ENCODE measurements around the gene TNS1.

TNS1 gene

DNA sequence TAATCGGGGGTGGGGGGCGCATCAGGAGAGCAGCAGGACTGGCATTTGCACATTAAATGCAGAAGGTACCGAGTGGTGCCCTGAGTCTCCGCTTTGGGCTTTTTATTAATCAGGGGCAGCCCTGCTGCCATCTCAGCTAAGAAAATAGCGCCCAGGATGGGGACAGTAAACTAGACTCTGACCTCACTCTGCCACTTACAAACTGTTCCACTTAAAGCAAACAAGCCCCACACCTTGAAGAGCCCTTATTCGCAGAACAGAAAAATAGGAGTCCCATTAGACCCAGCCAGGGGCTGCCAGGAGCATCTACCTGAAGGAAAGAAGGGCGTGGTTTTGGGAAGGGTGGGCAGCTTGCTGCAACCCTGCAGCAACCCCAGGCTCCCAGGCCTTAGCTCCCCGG lies 165.3 kb downstream of the TNS1 start:
- no peak for DNase-seq (ENCODE audit: extremely low read depth in 1 of 2, low read depth in 1 of 2)

DNA sequence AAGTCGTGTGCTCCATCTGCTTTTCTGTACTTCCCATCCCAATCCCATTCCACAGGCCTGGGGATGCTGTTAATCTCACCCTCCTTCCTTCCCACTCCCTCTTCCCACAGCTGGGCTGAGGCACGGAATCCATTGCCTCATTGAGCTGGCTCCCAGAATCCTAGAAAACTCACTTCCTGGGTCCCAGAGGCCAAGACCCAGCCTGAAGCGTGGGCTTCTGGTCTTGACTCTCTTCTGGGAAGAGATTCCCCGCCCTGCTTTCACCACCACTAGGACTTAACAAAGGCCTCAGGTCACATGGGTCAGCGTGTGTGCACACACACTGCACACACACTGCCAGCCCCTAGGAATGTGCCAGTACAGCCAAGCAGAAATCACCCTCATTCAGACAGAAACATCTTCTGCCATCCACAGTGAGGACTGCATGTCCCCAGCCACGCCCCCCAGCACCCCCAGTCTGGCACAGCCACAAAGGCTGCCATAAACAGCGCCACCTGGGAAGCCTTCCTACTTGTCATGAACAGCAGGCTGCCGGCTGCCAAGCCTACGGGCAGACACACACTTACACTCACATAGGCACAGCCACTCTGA lies 165.8 kb downstream of the TNS1 start:
- DNase-seq (ENCODE audit: extremely low read depth in 1 of 2, low read depth in 1 of 2), result no peak

DNA sequence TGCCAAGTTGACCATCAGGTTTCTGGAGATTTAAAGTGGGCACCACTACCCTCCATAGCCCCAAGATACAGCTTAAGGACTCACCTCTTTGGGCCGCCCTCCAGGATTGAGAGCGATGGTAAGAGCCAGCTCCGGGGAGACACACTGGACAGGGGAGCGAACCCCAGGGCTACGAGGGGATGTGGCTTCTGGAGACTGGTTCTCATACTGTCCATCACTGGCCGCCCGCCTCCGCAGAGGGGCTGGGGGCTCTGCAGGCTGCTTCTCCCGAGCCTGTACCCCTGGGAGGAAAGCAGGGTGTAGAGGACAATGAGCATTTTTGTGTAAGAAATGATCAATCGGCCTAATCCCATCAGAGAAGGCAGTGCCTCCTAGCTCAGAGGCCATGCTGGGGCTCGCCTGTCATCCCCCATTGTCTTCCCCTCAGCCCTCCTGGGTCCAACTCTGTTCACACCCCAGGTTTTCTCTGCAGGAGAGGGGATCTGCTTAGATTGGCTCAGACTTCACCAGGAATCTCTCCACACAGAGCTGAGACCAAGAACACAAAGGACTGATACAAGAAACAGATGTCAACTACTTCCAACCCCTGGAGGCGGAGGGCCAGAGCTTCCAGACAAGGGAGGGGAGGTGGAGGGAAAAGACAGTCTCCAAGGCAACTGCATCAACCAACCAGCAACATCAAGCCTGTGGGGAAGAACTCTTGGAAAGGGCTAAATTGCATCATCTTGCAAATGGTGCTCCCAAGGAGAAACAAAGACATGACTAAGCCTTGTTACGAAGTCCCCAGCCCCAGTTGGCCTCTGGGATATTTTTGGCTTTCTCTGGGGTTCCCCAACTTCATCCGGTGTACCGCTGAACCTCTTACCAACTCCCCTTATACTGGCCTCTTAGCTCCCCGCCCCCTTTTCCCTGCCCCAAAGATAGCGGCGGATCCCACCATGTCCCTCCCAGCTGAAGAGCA lies 166.6 kb downstream of the TNS1 start:
- no peak for DNase-seq (ENCODE audit: extremely low read depth in 1 of 2, low read depth in 1 of 2)

DNA sequence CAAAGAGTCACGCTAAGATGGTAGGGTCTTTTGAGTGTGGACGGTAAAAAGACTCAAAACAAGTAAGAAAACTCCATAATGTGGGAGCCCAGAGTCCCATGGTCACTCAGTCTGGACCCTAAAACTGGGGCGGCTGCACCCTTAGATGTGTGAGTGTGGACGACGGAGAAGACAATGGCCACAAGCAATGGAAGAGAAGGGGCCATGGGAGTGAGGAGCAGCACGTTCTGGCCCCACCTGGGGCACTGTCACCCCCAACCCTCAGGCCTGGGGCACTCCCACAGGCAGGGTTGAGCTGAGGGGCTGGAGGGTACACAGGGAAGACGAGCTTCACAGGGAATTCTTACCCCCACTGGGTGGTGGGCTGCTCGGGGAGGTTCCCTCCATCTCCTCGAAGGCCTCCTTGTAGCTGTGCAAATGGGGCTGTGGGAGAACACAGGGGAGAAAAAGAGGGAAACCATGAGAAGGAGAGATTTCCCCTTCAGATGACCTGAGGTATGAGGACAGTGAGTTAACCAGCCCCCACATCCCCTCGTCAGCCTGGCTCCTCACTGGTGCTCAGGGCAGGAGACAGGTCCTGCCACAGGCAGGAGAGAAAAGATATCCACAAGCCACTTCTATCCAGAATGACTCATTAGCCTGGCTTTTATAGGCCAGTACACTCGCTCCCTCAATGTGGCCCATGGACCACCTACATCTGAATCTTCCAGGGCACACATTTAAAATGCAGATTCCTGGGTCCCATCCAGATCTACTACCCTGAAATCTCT lies 167.9 kb downstream of the TNS1 start:
- DNase-seq (ENCODE audit: extremely low read depth in 1 of 2, low read depth in 1 of 2), result no peak

DNA sequence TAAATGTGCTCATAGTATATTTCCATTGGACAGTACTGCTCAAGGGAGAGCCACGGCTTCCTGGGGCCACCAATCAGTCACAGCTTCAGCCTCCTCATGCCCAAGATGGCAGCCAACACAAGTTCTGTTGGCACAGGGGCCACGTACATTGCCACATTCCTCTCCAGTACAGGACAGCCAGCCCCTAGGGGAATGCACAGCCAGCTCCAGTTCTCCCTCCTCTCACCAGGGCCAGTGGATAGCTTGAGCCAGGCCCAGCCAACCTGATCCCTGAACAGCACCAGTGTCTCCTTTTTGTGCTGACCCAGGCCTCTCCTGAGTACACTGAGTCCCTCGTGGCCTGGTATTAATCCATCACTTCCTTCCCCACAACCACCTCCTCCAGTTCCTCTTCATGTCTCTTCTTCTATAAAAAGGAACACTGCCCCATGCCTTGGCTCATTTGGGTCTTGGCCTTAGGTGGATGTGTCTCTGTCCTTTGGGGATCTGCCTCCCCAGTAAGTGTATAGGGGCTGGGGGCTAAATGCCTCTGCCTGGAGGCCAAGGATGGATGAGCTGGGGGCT lies 168.7 kb downstream of the TNS1 start:
- DNase-seq (ENCODE audit: extremely low read depth in 1 of 2, low read depth in 1 of 2), result no peak

DNA sequence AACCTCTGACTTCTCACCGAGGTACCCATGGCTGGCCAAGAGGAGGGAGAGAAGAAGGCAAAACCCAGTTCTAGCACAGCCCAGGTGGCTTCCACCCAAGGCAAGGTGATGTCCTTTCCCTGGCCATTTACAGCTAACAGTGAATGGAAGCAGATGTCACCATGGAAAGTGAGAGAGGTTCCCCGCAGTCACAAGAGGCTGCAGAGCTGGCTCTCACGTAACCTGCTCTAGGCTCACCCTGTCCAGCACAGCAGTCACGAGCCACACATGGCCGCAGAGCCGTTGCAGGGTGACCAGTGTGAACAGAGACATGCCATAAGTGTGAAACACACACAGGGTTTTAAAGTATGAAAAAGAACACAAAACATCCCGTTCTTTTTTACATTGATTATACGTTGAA lies 169.4 kb downstream of the TNS1 start:
- DNase-seq (ENCODE audit: extremely low read depth in 1 of 2, low read depth in 1 of 2), result no peak

DNA sequence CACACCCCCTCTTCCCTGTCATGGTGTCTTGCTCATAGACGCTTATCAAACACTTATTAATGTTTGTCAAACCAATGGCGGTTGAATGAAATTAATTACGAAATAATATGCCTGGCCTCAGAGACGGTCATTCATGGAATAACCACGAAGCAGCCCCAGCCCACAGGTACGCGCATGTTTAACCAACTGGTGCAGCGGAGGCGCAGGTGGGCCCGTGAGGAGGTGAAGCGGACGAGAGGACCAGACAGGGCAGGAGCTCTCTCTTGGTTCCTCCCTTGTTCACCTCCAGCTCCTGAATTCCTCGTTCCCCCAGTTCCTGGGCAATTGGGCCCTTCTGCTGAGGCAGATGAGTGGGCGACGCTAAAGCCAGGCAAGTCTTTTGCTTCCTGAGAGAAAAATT lies 169.8 kb downstream of the TNS1 start:
- no peak for DNase-seq (ENCODE audit: extremely low read depth in 1 of 2, low read depth in 1 of 2)

DNA sequence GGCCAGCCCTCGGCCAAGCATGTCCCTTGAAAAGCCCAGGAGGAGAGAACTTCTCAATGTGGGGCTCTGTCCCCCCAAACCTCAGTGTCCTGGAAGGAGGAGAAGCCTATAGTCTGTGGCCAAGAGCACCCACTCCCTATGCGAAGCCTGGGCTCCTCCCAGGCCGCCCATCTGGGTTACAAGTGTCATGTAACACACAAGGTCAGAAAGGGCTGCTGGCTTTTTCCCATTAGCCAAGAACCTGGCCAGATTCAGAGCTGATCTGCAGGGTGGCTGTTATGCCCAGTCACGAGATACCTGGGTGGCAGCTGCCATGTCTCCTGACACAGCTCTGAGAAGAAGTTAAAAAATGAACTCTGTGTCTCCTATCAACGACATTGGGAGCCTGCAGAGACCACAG lies 170.7 kb downstream of the TNS1 start:
- DNase-seq (ENCODE audit: extremely low read depth in 1 of 2, low read depth in 1 of 2), result no peak

DNA sequence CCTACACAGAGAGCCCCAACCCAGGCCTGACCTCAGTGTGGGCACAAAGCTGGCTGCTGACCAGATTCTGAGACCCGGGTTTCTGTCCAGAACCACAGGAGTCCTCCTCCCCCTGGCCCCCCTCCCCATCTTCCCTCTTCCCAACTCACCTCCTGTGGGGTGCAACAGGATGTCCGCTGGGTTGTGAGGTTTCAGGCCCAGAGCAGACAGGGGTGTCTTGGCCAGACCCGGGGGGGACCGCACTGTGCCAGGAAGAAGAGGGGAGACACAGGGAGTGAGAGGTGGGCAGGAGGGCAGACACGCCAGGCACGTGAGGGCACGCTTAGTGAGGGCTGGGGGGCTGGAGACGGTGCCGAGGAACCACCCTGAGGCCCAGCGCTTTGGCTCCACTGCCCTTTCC lies 171.5 kb downstream of the TNS1 start:
- DNase-seq (ENCODE audit: extremely low read depth in 1 of 2, low read depth in 1 of 2), result no peak

DNA sequence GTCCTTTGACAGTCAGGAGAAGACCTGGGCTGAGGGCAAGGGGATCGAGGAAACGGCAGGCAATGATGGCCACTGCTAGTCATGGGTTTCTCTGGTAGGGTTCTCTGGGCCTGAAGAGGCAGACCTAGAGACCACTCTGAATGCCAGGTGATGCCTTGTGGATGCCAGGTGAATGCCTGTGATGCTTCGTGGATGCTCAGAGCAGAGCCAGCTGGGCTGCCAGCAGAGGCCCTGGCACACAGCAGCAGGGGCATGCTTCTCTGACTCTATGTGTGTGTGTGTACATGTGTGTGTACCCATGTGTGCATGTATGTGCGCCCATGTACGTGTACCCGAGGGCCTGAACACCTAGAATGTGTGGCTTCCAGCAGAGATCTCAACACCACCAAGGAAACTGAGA lies 172.0 kb downstream of the TNS1 start:
- DNase-seq (ENCODE audit: extremely low read depth in 1 of 2, low read depth in 1 of 2), result no peak

DNA sequence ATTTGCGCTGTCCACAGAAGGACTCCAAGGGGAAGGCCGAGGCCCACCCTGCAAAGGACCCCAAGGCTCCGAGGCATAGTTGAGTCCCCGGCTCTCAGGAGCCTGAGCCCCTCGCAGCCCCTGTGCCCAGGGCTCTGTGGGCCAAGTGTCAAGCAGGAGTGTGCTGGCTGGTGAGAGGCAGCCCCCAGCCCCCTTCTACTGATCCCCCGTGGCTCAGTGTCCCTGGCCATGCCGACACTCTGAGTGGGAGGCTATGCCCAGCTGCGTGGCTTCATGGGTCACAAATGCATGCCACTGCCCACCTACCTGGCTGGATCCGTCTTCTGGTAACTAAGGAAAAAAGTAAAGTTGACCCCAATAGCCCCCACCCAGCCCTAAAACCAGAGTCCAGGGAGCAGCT lies 172.7 kb downstream of the TNS1 start:
- DNase-seq (ENCODE audit: extremely low read depth in 1 of 2, low read depth in 1 of 2), result no peak

DNA sequence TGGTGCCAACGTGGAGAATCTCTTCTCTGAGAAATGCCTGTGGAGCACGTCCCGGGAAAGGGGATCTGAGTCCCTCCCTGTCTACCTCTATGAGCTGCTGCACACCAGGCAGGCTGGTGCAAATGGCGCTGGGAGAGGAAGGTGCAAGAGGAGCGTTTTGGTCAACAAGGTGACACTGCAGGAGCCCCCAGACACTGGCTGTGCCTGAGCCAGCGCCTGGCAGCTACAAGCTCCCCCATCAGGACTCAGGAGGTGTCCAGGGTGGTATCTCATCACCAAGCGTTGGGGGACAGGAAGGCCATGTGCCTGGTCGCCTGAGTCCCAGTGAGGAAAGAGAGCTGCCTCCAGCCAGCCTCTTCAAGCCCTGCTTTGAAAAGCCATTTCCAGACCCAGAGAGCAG lies 173.4 kb downstream of the TNS1 start:
- no peak for DNase-seq (ENCODE audit: extremely low read depth in 1 of 2, low read depth in 1 of 2)

DNA sequence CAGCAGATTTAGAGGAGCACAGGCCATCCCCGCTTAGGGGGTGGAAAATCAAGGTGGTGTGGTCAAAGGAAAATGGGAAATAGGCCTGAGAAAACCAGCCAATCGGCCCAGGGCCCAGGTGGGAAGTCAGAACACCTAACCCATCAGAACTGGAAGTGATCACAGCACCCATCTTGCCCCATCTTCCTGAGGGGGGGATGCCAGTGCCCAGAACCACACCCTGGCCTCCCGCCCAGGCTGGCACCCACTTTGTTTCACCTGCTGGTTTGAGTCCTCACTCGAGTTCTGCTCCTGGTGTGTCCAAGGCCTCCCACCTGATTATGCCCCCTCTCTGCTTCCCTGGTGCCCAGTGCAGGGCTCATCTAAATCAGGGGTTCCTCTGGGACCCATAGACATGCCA lies 174.5 kb downstream of the TNS1 start:
- DNase-seq (ENCODE audit: extremely low read depth in 1 of 2, low read depth in 1 of 2), result no peak

DNA sequence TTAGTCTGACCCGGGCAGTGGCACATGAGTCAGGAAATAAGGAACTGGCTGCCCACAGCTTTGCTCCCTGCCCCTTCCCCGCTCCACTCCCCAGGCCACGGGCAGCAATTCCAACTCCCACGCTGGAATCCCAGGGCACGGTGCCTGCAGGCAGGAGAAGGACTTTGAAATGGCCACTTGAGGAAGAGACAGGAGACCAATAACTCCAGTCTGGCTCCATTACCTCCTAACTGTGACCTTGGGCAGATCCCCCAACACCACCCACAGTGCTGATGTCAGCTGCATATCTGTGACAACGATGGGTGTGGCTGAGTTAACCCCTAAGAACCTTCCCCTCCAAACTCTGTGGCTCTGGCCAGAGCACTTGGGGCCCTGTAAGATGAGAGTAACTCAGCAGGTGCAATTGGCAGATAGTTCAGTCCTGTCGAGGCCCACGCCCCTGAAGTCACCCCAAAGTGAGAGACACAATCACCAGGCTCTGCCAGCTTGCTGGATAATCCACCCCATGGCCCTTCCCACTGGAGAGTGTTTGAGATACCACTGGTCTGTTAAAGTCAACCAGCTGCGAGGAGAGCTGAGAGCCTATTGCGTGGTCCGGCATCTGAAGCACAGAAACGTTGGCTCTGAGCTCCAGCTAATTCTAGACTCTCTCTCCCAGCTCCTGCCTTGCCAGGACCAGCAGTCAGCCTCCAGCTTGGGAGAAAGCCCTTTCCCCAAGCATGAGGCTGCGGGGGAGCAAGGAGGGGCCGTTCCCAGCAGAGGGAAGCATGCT lies 175.2 kb downstream of the TNS1 start:
- no peak for DNase-seq (ENCODE audit: extremely low read depth in 1 of 2, low read depth in 1 of 2)

DNA sequence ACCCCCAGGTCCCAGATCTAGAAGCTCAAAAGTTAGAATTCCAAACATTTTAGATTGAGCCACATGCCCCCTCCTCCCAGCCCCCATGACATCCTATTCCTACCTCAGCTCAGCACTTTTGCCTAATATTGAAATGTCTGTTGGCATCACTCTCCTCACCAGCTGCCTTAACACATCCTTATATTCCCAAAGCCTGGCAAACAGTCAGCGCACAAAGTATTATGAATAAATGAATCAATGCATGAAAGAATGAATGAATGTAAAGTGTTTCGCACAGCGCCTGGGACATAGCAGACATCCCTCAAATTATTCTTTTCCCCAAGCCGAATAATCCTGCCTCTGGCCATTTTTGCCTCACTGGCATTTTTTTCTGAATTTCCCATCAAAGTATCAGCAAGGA lies 175.8 kb downstream of the TNS1 start:
- no peak for DNase-seq (ENCODE audit: extremely low read depth in 1 of 2, low read depth in 1 of 2)

DNA sequence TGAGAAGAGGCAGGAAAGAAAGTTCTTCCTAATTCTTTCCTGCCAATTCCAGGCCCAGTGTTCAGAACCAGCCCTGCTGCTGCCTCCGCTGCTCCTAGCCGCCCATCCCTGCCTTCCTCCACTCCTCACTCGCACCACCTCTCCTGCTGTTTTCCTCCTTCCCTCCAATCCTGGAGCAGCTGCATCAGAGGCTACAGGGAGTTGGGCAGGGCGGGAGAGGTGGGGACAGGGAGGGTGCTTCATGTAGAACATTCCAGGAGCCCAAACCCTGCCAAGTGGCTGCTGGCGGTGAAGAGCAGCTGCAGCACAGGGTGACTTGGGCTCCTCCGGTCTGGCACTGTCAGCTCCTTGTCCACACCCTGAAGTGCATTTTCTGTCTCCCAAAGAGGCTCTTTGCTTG lies 176.3 kb downstream of the TNS1 start:
- DNase-seq (ENCODE audit: extremely low read depth in 1 of 2, low read depth in 1 of 2), result no peak

DNA sequence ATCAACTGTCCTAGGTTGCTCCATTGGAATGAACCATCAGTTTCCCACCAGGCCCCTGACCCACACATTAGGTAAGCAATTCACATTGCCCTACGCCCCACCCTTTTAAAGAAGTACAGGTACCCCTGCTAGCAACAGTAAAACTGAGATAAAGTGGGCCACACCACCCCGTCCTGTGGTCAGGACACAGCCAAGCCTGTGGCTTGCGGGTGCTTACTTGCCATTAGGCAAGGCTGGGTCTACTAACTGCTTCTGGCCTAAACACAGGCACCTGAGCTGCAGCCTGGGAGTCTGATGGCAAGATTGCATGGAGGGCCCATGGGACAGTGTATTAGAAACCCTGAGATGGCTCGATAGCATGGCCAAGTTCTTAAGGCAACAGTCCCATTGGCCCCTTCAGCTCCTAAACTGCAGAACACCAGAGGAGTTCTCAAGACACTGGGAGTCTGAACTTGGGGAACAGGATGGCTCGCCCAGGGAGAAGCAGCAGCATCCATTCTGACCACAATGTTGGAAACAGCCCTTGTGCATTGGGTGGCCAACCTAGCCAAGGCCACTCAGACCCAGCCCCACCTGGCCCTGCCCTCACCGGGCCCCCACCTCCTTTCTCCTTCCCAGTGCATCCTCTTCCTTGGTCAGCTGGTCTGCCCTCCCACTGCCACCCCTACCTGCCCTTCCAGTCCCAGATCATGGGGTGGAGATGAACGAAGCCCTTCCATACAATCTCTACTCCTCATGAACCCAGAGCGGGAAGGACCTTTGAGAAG lies 177.1 kb downstream of the TNS1 start:
- DNase-seq (ENCODE audit: extremely low read depth in 1 of 2, low read depth in 1 of 2), result no peak

DNA sequence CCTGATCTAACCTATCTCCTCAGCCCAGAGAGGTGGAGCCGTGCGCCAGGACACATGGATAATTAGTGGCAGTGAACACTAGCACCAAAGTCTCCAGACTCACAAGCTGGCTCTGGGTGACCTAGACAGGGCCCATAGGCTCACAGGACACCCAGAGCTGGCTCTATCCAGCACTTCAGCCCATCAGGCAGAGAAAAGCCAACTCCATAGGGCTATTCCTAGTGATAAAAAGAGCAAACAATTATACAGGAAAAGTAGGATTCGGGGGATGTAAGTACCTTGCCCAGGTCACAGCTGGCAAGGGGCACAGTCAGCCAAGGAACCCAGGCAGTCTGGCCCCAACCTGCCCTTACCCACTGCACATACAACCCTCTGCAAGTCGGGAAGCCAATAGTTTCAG lies 178.6 kb downstream of the TNS1 start:
- DNase-seq (ENCODE audit: extremely low read depth in 1 of 2, low read depth in 1 of 2), result no peak

DNA sequence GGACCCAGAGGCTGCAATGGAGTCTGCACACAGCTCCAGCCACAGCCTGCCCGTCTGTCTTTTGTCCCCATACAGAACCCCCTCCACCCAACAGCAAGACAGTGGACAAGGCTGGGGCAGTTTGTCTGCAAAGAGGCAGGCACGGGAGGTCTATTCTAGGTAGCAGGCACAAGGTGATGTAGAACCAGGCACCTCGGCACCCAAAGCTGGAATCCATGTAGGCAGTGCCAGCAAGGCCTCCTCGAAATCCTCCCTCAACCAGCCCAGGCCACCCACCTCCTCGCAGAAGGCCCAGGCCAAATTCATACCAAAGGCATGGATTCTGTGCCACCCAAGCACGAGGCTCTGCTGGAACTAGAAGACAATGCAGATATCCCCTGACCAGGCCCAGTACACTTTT lies 179.2 kb downstream of the TNS1 start:
- no peak for DNase-seq (ENCODE audit: extremely low read depth in 1 of 2, low read depth in 1 of 2)
